Neutrophil (primary cell): ENCODE results near the gene CEMIP.

ENCODE experiments used
- H3K27ac ChIP-seq: fragments of 200-600 bp; sonication (generic); 2 replicates; pipeline ENCODE4 v1.5.1; 2016; ENCODE audit warnings: mild to moderate bottlenecking, moderate library complexity
- H3K27me3 ChIP-seq: fragments of 200-600 bp; sonication (generic); 2 replicates; pipeline ENCODE4 v1.6.0; 2016; ENCODE audit warnings: mild to moderate bottlenecking
- H3K36me3 ChIP-seq: fragments of 200-600 bp; sonication (generic); 2 replicates; pipeline ENCODE4 v1.5.1; 2017
- H3K4me1 ChIP-seq, 2 experiments: fragments of 200-600 bp in 1 of 2; sonication (generic) in 1 of 2; 1 replicate in 1 of 2; 2 replicates in 1 of 2; pipeline versions ENCODE4 v1.5.1 to v1.6.1; 2013 to 2016; ENCODE audit warnings: low read depth in 1 of 2, low read length in 1 of 2, mild to moderate bottlenecking in 1 of 2, moderate library complexity in 1 of 2; ENCODE audit not compliant: control insufficient read depth in 1 of 2, insufficient read depth in 1 of 2
- H3K4me3 ChIP-seq, 2 experiments: fragments of 200-600 bp in 1 of 2; sonication (generic) in 1 of 2; 1 replicate in 1 of 2; 2 replicates in 1 of 2; pipeline ENCODE4 v1.5.1; 2013 to 2016; ENCODE audit warnings: low read depth in 1 of 2, low read length in 1 of 2, mild to moderate bottlenecking in 1 of 2, moderate library complexity in 1 of 2
- H3K9me3 ChIP-seq: fragments of 200-600 bp; sonication (generic); 2 replicates; pipeline ENCODE4 v1.5.1; 2016
- TF ChIP-seq, protein P1 (sequence below): fragments of 200-600 bp; sonication (generic); IDR thresholded peaks from 2 replicates; pipeline ENCODE4 v1.5.1; 2016; ENCODE audit warnings: antibody characterized with exemption

Gene CEMIP

DNA sequence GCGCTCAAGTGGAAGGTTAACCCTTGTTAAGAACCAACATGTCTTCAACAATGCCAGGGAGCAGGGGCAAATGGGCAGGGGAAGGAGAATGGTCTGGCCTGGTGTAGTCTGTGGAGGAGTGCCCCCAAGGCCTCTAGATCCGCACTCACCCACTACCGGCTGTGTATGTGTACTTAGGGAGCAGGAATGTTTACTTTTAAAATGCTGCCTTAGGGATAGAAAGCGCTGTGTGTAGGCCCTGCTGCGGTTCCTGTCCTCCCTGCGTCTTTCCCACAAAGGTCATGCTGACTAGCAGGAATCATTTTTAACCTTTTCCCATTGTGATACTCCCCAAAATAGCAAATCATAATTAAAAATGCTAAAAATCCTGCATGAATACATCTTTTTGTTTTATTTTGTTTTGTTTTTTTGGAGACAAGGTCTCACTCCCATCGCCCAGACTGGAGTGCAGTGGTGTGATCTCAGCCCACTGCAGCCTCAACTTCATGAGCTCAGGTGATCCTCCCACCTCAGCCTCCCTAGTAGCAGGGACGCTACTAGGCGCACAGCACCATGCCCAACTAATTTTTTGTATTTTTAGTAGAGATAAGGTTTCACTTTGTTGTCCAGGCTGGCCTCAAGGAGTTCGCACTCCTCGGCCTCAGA is 35.9 kb upstream of the CEMIP start:
- Histone ChIP-seq H3K27ac (no peak overlapping the region), H3K36me3 (no peaks in the 10 kb centered on the region), H3K4me1 (peaks cover 28 to 29% of the 10 kb centered on the region in 2 experiments), H3K9me3 (no peaks in the 10 kb centered on the region), H3K27me3 (no peaks in the 10 kb centered on the region), H3K4me3 (no peak overlapping the region)
- TF ChIP-seq, protein P1, sequence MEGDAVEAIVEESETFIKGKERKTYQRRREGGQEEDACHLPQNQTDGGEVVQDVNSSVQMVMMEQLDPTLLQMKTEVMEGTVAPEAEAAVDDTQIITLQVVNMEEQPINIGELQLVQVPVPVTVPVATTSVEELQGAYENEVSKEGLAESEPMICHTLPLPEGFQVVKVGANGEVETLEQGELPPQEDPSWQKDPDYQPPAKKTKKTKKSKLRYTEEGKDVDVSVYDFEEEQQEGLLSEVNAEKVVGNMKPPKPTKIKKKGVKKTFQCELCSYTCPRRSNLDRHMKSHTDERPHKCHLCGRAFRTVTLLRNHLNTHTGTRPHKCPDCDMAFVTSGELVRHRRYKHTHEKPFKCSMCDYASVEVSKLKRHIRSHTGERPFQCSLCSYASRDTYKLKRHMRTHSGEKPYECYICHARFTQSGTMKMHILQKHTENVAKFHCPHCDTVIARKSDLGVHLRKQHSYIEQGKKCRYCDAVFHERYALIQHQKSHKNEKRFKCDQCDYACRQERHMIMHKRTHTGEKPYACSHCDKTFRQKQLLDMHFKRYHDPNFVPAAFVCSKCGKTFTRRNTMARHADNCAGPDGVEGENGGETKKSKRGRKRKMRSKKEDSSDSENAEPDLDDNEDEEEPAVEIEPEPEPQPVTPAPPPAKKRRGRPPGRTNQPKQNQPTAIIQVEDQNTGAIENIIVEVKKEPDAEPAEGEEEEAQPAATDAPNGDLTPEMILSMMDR, result no peak

DNA sequence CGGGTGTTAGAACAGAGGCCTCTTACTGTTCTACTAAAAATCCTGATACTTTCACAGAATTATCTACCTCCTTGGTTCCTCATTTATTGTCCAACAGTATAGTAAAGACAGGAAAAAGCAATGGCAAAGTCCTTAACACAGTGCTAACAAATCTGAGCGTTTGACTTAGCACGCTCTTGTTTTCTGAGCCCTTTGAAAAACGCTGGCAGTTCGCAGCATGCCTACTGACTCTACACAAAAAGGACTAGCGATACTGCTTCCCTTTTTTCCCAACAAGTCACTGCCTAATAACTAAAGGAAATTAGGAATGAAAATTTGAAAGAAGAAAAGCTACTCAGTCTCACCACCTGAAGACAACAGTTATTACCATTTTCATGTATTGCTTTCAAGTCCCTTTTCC is 34.8 kb upstream of the CEMIP start:
- peaks cover 25 to 26% of the 10 kb centered on the region in 2 experiments for H3K4me1 ChIP-seq
- H3K27ac ChIP-seq, result no peak overlapping the region
- H3K4me3 ChIP-seq, result no peak overlapping the region
- TF ChIP-seq, protein P1, result no peak
- H3K27me3 ChIP-seq, result no peaks in the 10 kb centered on the region
- no peaks in the 10 kb centered on the region for H3K36me3 ChIP-seq
- no peaks in the 10 kb centered on the region for H3K9me3 ChIP-seq

DNA sequence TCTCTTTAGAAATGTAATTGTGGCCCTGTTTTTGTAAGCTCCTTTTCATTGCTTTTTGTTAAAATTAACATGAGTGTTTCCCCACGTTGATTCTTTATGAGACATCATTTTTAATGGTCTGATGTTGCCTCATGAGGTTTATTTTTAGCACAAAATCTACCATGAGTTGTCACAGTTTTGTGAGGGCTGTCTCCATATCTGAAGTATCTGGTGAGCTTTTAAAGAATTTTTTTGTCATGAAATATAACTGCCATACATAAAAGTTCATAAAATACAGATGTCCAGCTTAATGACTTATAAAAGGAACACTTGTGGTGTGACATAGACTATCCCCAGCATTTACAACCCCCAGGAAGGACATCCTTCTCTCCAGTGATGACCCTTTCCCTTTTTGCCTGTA is 34.3 kb upstream of the CEMIP start:
- Histone ChIP-seq H3K36me3 (no peaks in the 10 kb centered on the region), H3K27ac (no peak overlapping the region), H3K27me3 (no peaks in the 10 kb centered on the region), H3K4me3 (no peak overlapping the region), H3K9me3 (no peaks in the 10 kb centered on the region), H3K4me1 (peaks cover 21 to 22% of the 10 kb centered on the region in 2 experiments)
- TF ChIP-seq, protein P1, result no peak

DNA sequence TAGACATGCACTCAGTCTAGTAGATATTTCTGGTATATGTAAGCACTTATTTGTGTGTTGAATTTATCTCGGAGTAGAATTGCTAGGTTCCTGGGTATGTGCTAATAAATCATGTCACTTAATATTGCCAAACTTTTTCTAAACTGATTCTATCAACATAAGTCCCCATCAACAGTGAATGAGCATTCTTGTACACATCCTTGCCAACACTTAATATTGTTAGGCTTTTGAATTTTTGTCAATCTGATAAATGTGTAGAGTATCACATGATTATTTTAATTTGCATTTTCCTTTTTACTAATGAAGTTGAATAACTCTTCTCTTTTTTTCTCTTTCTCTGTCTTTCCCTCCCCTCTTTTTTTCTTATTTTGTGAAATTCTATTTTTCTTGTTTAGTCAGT is 33.3 kb upstream of the CEMIP start:
- Histone ChIP-seq H3K4me1 (peaks cover 10 to 12% of the 10 kb centered on the region in 2 experiments), H3K27me3 (no peaks in the 10 kb centered on the region), H3K4me3 (no peak overlapping the region), H3K36me3 (peaks cover 4% of the 10 kb centered on the region), H3K9me3 (no peaks in the 10 kb centered on the region), H3K27ac (no peak overlapping the region)
- TF ChIP-seq, protein P1, result no peak

DNA sequence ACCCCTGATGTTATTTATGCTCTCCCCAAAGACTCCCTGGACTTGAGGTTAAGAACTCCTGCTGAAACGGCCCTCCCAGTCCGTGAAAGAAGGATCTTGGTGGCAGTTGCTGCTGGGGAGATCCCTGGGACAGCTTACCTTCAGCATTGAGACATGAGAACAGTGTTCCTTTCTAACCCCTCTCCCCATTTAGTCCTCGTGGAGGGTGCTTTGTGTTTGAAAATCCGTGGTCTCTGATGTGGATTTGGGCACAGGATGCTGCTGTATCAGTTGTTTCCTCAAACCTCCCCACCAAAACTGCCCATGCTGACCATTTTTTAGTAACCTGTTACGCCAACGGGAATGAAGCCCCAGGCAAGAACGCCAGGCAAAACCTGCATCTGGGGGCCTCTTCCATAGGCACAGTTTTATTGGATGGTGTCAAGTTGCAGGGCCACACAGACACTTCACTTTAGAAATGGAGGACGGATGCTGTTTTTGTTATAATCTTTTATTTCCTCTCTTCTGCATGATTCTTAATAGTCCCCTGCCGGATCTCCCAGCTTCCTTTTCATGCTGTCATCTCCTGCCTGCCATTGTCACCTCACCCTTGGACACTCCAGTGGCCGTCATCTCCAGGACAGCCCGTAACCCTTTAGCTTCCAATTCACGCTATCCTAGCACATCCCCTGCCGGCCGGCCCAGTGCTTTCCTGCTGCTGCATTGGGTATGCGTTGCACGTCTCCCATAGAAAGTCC is 31.7 kb upstream of the CEMIP start:
- H3K9me3 ChIP-seq, result no peaks in the 10 kb centered on the region
- H3K27ac ChIP-seq, result no peak overlapping the region
- TF ChIP-seq, protein P1, result no peak
- peaks cover 4% of the 10 kb centered on the region for H3K36me3 ChIP-seq
- H3K4me1 ChIP-seq, result no peaks in the 10 kb centered on the region
- H3K4me3 ChIP-seq, result no peak overlapping the region
- no peaks in the 10 kb centered on the region for H3K27me3 ChIP-seq
